HEK293 (cell line): ENCODE data around the gene CYP11A1.

Experiments
- CTCF ChIP-seq: fragments of 450-650 bp; formaldehyde crosslinking; IDR thresholded peaks from 2 replicates; pipeline ENCODE4 v1.5.1; 2016; ENCODE audit warnings: missing biosample characterization, missing genetic modification characterization
- FEZF1 ChIP-seq: fragments of 450-650 bp; formaldehyde crosslinking; IDR thresholded peaks from 2 replicates; pipeline ENCODE4 v1.5.1; 2016; ENCODE audit warnings: missing biosample characterization, missing genetic modification characterization
- HIC1 ChIP-seq: fragments of 450-650 bp; formaldehyde crosslinking; IDR thresholded peaks from 2 replicates; pipeline ENCODE4 v1.5.1; 2016; ENCODE audit warnings: missing biosample characterization, missing genetic modification characterization
- IKZF3 ChIP-seq: fragments of 450-650 bp; IDR thresholded peaks from 2 replicates; pipeline ENCODE4 v1.5.0; 2018; ENCODE audit warnings: missing biosample characterization, mild to moderate bottlenecking, missing genetic modification characterization, moderate library complexity
- KLF10 ChIP-seq: fragments of 450-650 bp; IDR thresholded peaks from 2 replicates; pipeline ENCODE4 v1.5.1; 2018; ENCODE audit warnings: missing biosample characterization, mild to moderate bottlenecking, missing genetic modification characterization
- KLF17 ChIP-seq: fragments of 450-650 bp; formaldehyde crosslinking; IDR thresholded peaks from 2 replicates; pipeline ENCODE4 v1.5.1; 2016; ENCODE audit warnings: missing biosample characterization, missing genetic modification characterization
- YY1 ChIP-seq: fragments of 450-650 bp; formaldehyde crosslinking; IDR thresholded peaks from 2 replicates; pipeline ENCODE4 v1.5.1; 2018; ENCODE audit warnings: missing biosample characterization, missing genetic modification characterization
- ZBTB21 ChIP-seq: fragments of 450-650 bp; formaldehyde crosslinking; IDR thresholded peaks from 2 replicates; pipeline ENCODE4 v1.5.1; 2017; ENCODE audit warnings: missing biosample characterization, missing genetic modification characterization
- ZBTB8A ChIP-seq: fragments of 450-650 bp; formaldehyde crosslinking; IDR thresholded peaks from 2 replicates; pipeline ENCODE4 v1.5.1; 2016; ENCODE audit warnings: missing biosample characterization, missing genetic modification characterization
- ZFP3 ChIP-seq: fragments of 450-650 bp; formaldehyde crosslinking; IDR thresholded peaks from 2 replicates; pipeline ENCODE4 v1.5.1; 2016; ENCODE audit warnings: low read depth, missing biosample characterization, missing genetic modification characterization
- ZNF148 ChIP-seq: fragments of 450-650 bp; formaldehyde crosslinking; IDR thresholded peaks from 2 replicates; pipeline ENCODE4 v1.5.0; 2017; ENCODE audit warnings: missing biosample characterization, missing genetic modification characterization, borderline replicate concordance
- ZNF280C ChIP-seq: fragments of 450-650 bp; formaldehyde crosslinking; IDR thresholded peaks from 2 replicates; pipeline ENCODE4 v1.5.1; 2016; ENCODE audit warnings: missing biosample characterization, missing genetic modification characterization
- ZNF302 ChIP-seq: fragments of 450-650 bp; formaldehyde crosslinking; IDR thresholded peaks from 2 replicates; pipeline ENCODE4 v1.5.1; 2016; ENCODE audit warnings: missing biosample characterization, missing genetic modification characterization, low read depth
- ZNF324 ChIP-seq: fragments of 450-650 bp; formaldehyde crosslinking; IDR thresholded peaks from 2 replicates; pipeline ENCODE4 v1.5.1; 2016; ENCODE audit warnings: missing biosample characterization, missing genetic modification characterization
- ZNF354C ChIP-seq: fragments of 450-650 bp; formaldehyde crosslinking; IDR thresholded peaks from 2 replicates; pipeline ENCODE4 v1.5.1; 2016; ENCODE audit warnings: missing biosample characterization, missing genetic modification characterization, low read depth, borderline replicate concordance
- ZNF433 ChIP-seq: fragments of 450-650 bp; formaldehyde crosslinking; IDR thresholded peaks from 2 replicates; pipeline ENCODE4 v1.5.1; 2016; ENCODE audit warnings: missing biosample characterization, missing genetic modification characterization, low read depth
- ZNF449 ChIP-seq: fragments of 450-650 bp; formaldehyde crosslinking; IDR thresholded peaks from 2 replicates; pipeline ENCODE4 v1.5.1; 2017; ENCODE audit warnings: missing biosample characterization, mild to moderate bottlenecking, missing genetic modification characterization, moderate library complexity
- ZNF501 ChIP-seq: fragments of 450-650 bp; formaldehyde crosslinking; IDR thresholded peaks from 2 replicates; pipeline ENCODE4 v1.5.1; 2016; ENCODE audit warnings: missing biosample characterization, missing genetic modification characterization
- ZNF626 ChIP-seq: fragments of 450-650 bp; sonication (Bioruptor Pico); formaldehyde crosslinking; IDR thresholded peaks from 2 replicates; pipeline ENCODE4 v1.5.1; 2018; ENCODE audit warnings: missing biosample characterization, missing genetic modification characterization, inconsistent platforms
- ZNF670 ChIP-seq: fragments of 450-650 bp; formaldehyde crosslinking; IDR thresholded peaks from 2 replicates; pipeline ENCODE4 v1.5.1; 2016; ENCODE audit warnings: missing biosample characterization, missing genetic modification characterization, low read depth
- ZNF701 ChIP-seq: fragments of 450-650 bp; formaldehyde crosslinking; IDR thresholded peaks from 2 replicates; pipeline ENCODE4 v1.5.1; 2016; ENCODE audit warnings: missing biosample characterization, missing genetic modification characterization
- ZNF777 ChIP-seq: fragments of 450-650 bp; formaldehyde crosslinking; IDR thresholded peaks from 2 replicates; pipeline ENCODE4 v1.5.1; 2017; ENCODE audit warnings: missing biosample characterization, missing genetic modification characterization, borderline replicate concordance
- ZNF791 ChIP-seq: fragments of 450-650 bp; formaldehyde crosslinking; IDR thresholded peaks from 2 replicates; pipeline ENCODE4 v1.5.1; 2016; ENCODE audit warnings: missing biosample characterization, missing genetic modification characterization
- ZNF837 ChIP-seq: fragments of 450-650 bp; formaldehyde crosslinking; IDR thresholded peaks from 2 replicates; pipeline ENCODE4 v1.5.1; 2016; ENCODE audit warnings: missing biosample characterization, missing genetic modification characterization
- ZSCAN16 ChIP-seq: fragments of 450-650 bp; formaldehyde crosslinking; IDR thresholded peaks from 2 replicates; pipeline ENCODE4 v1.5.1; 2016; ENCODE audit warnings: missing biosample characterization, missing genetic modification characterization
- ZSCAN18 ChIP-seq: fragments of 450-650 bp; formaldehyde crosslinking; IDR thresholded peaks from 2 replicates; pipeline ENCODE4 v1.5.1; 2016; ENCODE audit warnings: missing biosample characterization, missing genetic modification characterization

Gene CYP11A1

GRCh38 chr15:74291101-74292071 is 76.1 kb downstream of the CYP11A1 start (continued):
- no peak for TF ChIP-seq ZNF626 (tag by site-specific recombination)
- TF ChIP-seq ZNF433 (tag by site-specific recombination): no peak
- TF ChIP-seq FEZF1 (tag by site-specific recombination): peak; percentile 11; the same call in 1 of the 2 replicates
- no peak for TF ChIP-seq ZSCAN16 (tag by site-specific recombination)
- no peak for TF ChIP-seq ZNF701 (tag by site-specific recombination)
- TF ChIP-seq ZNF302 (tag by site-specific recombination): no peak
- no peak for TF ChIP-seq KLF10 (tag by site-specific recombination)
- TF ChIP-seq ZSCAN18 (tag by site-specific recombination): no peak
- TF ChIP-seq CTCF (tag by site-specific recombination): no peak
- TF ChIP-seq ZNF449 (tag by site-specific recombination): peak; percentile 42; the same call in 1 of the 2 replicates
- TF ChIP-seq ZNF280C (tag by site-specific recombination): no peak
- no peak for TF ChIP-seq ZNF354C (tag by site-specific recombination)
- TF ChIP-seq ZNF670: no peak
- TF ChIP-seq ZNF148 (tag by site-specific recombination): no peak
- peak; percentile 91 for TF ChIP-seq ZNF501
- no peak; the same call in 1 of the 2 replicates for TF ChIP-seq YY1 (tag by site-specific recombination)
- peak; percentile 88 for TF ChIP-seq KLF17 (tag by site-specific recombination)
- TF ChIP-seq ZNF791: no peak
- no peak for TF ChIP-seq ZBTB21 (tag by site-specific recombination)
- no peak for TF ChIP-seq IKZF3 (tag by site-specific recombination)
- TF ChIP-seq ZNF777 (tag by site-specific recombination): no peak
- peak; percentile 80 for TF ChIP-seq ZBTB8A (tag by site-specific recombination)
- no peak for TF ChIP-seq ZNF837 (tag by site-specific recombination)
- peak; percentile 64; the same call in 1 of the 2 replicates for TF ChIP-seq ZNF324 (tag by site-specific recombination)
- TF ChIP-seq HIC1 (tag by site-specific recombination): no peak
- TF ChIP-seq ZFP3 (tag by site-specific recombination): no peak
